Vagina (tissue), 2 donors: ENCODE results near the gene RIC1. TPM values are rescaled to one million over a fixed set of nuclear protein-coding genes. Genes with fewer than 3 reads are reported as not detected.

Experiments used
- DNase-seq, 2 donors: peaks; one replicate each; pipeline ENCODE4 v3.0.0-alpha.2; 2017; ENCODE audit errors: extremely low spot score in 2 of 2
- H3K27ac ChIP-seq: fragments of 200-600 bp; sonication (generic); one replicate; pipeline ENCODE4 v1.5.1; 2019
- H3K27me3 ChIP-seq: fragments of 200-600 bp; sonication (generic); one replicate; pipeline ENCODE4 v1.5.1; 2019
- H3K36me3 ChIP-seq, 2 donors: fragments of 200-600 bp; sonication (generic); one replicate each; pipeline ENCODE4 v1.5.1; 2017 to 2019
- H3K4me1 ChIP-seq: fragments of 200-600 bp; sonication (generic); one replicate; pipeline ENCODE4 v1.5.1; 2019
- H3K4me3 ChIP-seq, 2 donors: fragments of 200-600 bp; sonication (generic); 1 replicate in 1 of 2; 2 replicates in 1 of 2; pipeline ENCODE4 v1.5.1; 2016 to 2019
- H3K9me3 ChIP-seq: fragments of 200-600 bp; sonication (generic); one replicate; pipeline ENCODE4 v1.5.1; 2019
- CTCF ChIP-seq, 3 experiments: fragments of 450-650 bp in 2 of 3; fragments of 200-600 bp in 1 of 3; sonication (generic) in 1 of 3; IDR thresholded peaks; one replicate each; pipeline ENCODE4 v1.5.1; 2017 to 2019; ENCODE audit warnings: antibody characterized with exemption in 3 of 3, mild to moderate bottlenecking in 2 of 3, moderate library complexity in 2 of 3
- POLR2A ChIP-seq, 2 donors: fragments of 450-650 bp; IDR thresholded peaks; one replicate each; pipeline ENCODE4 v1.6.1; 2017; ENCODE audit warnings: antibody characterized with exemption in 2 of 2, mild to moderate bottlenecking in 2 of 2, moderate library complexity in 2 of 2
- POLR2AphosphoS5 ChIP-seq, 2 donors: sonication (generic); formaldehyde crosslinking; IDR thresholded peaks; one replicate each; pipeline ENCODE4 v1.9.0; 2017; ENCODE audit warnings: antibody characterized with exemption in 2 of 2, mild to moderate bottlenecking in 2 of 2, low read depth in 1 of 2; ENCODE audit not compliant: insufficient read depth in 1 of 2
- intact Hi-C: fragments of 100-400 bp; cut with DNase I; formaldehyde crosslinking; loops from one replicate; pipeline ENCODE4 v1.15.1; 2023
- total RNA-seq: library from RNA; depleted of rRNA; stranded (reverse); fragments of >200 nt; gene quantifications from one replicate; pipeline ENCODE4 v1.2.3, GENCODE V29; 2016

The RIC1 gene
- total RNA-seq, 1 donor from 2014 or later, result 49.8 TPM

- H3K4me1 ChIP-seq, result no peaks in the 10 kb centered on the region
- H3K36me3 ChIP-seq, result peaks cover 0 to 13% of the 10 kb centered on the region in 2 donors
- TF ChIP-seq CTCF (IDR thresholded peaks at IDR 0.05) (no peak), POLR2AphosphoS5 (IDR thresholded peaks at IDR 0.05; ENCODE audit: insufficient read depth in 1 of 2, low read depth in 1 of 2) (no peak), POLR2A (IDR thresholded peaks at IDR 0.05) (no peak)
- no peak for DNase-seq
- H3K4me3 ChIP-seq, result no peak overlapping the region
- no peaks in the 10 kb centered on the region for H3K27me3 ChIP-seq
- no peaks in the 10 kb centered on the region for H3K9me3 ChIP-seq
- H3K27ac ChIP-seq, result no peak overlapping the region
- intact Hi-C loops, result no loop called here
These were observed 190.3 kb downstream of the RIC1 start for GRCh38 chr9:5819174-5819573.

- no peak overlapping the region for H3K4me3 ChIP-seq
- intact Hi-C loops, result no loop called here
These were observed 191.5 kb downstream of the RIC1 start for GRCh38 chr9:5820425-5820824.

GRCh38 chr9:5825223-5825622, 196.3 kb downstream of the RIC1 start:
- TF ChIP-seq POLR2AphosphoS5 (IDR thresholded peaks at IDR 0.05; ENCODE audit: insufficient read depth in 1 of 2, low read depth in 1 of 2), result no peak
- no peak for TF ChIP-seq POLR2A (IDR thresholded peaks at IDR 0.05)
- TF ChIP-seq CTCF (IDR thresholded peaks at IDR 0.05), result no peak
- Histone ChIP-seq H3K36me3 (peaks cover 0 to 14% of the 10 kb centered on the region in 2 donors), H3K4me3 (no peak overlapping the region), H3K4me1 (no peaks in the 10 kb centered on the region), H3K27me3 (no peaks in the 10 kb centered on the region), H3K27ac (no peak overlapping the region), H3K9me3 (no peaks in the 10 kb centered on the region)
- DNase-seq, result no peak
- intact Hi-C loops, result no loop called here

More at GRCh38 chr9:5820425-5820824, 191.5 kb downstream of the RIC1 start:
- Histone ChIP-seq H3K9me3 (no peaks in the 10 kb centered on the region), H3K27me3 (no peaks in the 10 kb centered on the region), H3K36me3 (peaks cover 0 to 19% of the 10 kb centered on the region in 2 donors), H3K27ac (no peak overlapping the region), H3K4me1 (no peaks in the 10 kb centered on the region)
- TF ChIP-seq POLR2A (IDR thresholded peaks at IDR 0.05) (no peak), POLR2AphosphoS5 (IDR thresholded peaks at IDR 0.05; ENCODE audit: insufficient read depth in 1 of 2, low read depth in 1 of 2) (no peak), CTCF (IDR thresholded peaks at IDR 0.05) (no peak)
- DNase-seq, result no peak

Other genes with a start within 250 kb of the RIC1 start
- 10.1 TPM for gene PLGRKT, start 191.2 kb upstream of the RIC1 start, total RNA-seq
- 2.2 TPM for gene CD274, start 178.6 kb upstream of the RIC1 start, total RNA-seq
- 1.2 TPM for gene PDCD1LG2, start 118.6 kb upstream of the RIC1 start, total RNA-seq
- 15.5 TPM for gene ERMP1, start 204.0 kb downstream of the RIC1 start, total RNA-seq